NCI-H446 (cell line): ENCODE data around the gene ZBED5.

ENCODE experiments used
- DNase-seq, 2 experiments: peaks; one replicate each; lab custom pipeline; 2025; lab: John Stamatoyannopoulos, UW

The ZBED5 gene

GRCh38 chr11:10878408-10879214, 20.8 kb upstream of the ZBED5 start:
- DNase-seq = peak; percentile 49 to 79

- no peak for DNase-seq
Measured at GRCh38 chr11:10876158-10876557, 18.3 kb upstream of the ZBED5 start.

DNA sequence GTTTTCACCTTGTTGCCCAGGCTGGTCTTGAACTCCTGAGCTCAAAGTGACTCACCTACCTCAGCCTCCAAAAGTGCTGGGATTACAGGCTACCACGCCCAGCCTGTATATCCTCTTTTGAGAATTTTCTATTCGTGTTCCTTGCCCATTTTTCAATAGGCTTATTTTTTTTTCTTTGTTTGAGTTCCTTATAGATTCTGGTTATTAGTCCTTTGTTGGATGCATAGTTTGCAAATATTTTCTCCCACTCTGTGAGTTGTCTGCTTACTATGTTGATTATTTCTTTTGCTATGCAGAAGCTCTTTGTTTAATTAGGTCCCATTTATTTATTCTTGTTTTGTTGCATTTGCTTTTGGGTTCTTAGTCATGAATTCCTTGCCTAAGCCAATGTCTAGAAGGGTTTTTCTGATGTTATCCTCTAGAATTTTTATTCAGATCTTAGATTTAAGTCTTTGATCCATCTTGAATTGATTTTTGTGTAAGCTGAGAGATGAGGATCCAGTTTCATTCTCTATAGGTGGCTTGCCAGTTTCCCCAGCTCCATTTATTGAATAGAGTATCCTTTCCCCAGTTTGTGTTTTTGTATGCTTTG, 17.7 kb upstream of the ZBED5 start:
- no peak for DNase-seq

- DNase-seq = no peak
Measured at GRCh38 chr11:10872097-10872496, 14.2 kb upstream of the ZBED5 start.

- no peak for DNase-seq
Measured at GRCh38 chr11:10868352-10868751, 10.5 kb upstream of the ZBED5 start.

- DNase-seq = no peak
Measured at GRCh38 chr11:10866893-10867331, 9.1 kb upstream of the ZBED5 start.

GRCh38 chr11:10865837-10866270, 8.0 kb upstream of the ZBED5 start:
- DNase-seq = no peak

- no peak for DNase-seq
Measured at GRCh38 chr11:10864688-10865087, 6.8 kb upstream of the ZBED5 start.

DNA sequence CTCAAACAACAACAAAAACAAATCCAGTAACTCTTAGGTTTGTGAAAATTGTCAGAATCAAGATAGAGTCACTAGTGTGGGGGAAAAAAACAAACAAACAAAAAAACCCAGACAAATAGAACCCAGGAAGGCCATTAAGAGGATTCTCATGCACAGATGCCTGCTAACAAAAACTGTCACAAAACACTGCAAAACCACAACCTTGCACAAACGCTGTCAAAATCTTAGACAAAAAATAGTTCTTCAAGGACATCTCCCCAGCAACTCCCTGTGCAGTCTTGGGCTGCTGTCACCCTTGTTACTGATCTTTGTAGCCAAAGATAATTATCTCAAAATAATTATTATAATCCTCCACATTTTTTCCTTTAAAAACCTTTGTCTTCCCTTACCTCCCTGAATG, 4.6 kb upstream of the ZBED5 start:
- DNase-seq = no peak

DNA sequence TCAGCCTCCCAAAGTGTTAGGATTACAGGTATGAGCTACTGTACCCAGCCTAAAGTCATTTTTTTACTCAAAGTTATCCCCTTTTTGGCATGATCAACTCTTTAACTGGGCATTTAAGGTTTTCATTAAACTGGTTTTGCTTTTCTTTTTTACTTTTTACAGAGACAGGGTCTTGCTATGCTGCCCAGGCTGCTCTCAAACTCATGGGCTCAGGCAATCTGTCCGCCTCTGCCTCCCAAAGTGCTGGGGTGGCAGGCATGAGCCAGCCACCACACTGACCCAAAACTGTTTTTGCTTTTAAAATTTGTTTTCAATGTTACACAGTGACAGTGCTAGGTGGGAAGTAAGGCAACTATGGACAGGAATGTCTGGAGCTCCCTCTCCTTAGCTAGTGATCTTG, 3.9 kb upstream of the ZBED5 start:
- DNase-seq = no peak

- no peak for DNase-seq
Measured at GRCh38 chr11:10861047-10861446, 3.2 kb upstream of the ZBED5 start.

DNA sequence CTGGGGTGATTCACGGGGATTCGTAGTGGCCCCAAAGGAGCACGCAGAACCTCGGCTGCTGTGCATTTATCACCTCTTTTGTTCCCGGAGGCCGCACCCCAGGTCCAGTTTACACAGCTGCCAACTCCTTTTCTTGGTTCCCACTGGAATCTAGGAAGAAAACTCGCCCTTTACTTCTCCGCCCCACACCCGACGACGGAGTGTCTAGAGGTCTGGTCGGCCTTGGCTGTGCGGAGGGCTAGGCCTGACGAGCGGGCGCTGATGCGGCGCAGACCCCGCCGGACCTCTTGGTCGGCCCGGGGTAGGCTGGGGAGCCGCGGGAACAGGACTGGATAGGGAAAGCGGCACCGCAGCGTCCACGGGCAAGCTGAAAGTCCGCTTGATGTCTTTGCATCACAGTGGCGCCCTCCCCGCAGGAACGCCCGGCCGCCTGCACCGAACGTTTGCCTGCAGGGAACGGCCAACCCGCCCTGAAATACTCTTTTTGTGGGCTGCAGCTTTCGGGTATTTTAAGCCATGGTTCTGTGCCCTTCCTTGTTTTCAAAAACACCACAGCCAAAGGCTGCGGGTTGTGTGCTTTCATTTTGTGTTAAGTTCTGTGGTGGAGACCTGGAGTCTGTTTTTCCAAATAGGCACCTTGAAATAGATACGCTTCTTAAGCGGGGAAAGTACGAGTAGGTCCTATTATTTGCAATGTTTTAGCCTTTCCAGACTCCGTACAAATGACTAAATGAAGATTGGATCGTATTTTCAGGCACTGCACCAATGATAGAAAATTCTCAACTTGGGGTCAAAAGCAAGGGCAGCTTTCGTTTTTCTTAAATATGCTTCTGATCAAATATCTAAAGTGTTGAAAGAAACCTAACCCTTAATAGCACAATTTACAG, 829 bp upstream of the ZBED5 start:
- DNase-seq = peak; percentile 12 to 67

DNA sequence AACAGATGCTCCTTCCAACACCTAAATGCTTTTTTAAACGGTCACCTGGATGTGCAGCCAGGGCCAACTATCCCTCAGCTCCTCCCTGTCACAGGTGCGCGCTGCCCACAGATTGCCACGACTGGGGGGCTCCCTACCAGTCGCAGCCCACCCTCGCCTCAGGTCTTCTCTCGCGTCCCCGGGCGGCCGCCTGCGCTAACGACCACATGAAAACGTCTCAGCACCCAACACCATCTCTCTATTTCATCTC, 469 bp downstream of the ZBED5 start:
- DNase-seq = no peak

GRCh38 chr11:10856689-10857458, 979 bp downstream of the ZBED5 start:
- DNase-seq = no peak

DNA sequence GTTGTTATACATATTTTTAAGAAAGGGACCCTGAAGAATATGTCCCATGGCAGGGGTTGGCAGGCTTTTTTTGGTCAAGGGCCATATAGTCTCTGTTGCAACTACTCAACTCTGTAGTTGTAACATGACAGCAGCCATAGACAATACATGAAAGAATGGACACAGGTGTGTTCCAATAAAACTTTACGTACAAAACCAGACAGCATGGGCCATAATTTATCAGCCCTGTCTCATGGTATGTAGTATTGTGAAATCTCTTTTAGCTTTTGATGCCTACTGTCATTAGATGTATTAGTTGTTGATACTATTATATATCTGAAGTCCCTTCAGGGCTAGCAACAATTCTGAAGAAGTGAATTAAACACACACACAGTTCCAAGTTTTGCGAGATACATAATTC, 2.6 kb downstream of the ZBED5 start:
- no peak for DNase-seq

DNA sequence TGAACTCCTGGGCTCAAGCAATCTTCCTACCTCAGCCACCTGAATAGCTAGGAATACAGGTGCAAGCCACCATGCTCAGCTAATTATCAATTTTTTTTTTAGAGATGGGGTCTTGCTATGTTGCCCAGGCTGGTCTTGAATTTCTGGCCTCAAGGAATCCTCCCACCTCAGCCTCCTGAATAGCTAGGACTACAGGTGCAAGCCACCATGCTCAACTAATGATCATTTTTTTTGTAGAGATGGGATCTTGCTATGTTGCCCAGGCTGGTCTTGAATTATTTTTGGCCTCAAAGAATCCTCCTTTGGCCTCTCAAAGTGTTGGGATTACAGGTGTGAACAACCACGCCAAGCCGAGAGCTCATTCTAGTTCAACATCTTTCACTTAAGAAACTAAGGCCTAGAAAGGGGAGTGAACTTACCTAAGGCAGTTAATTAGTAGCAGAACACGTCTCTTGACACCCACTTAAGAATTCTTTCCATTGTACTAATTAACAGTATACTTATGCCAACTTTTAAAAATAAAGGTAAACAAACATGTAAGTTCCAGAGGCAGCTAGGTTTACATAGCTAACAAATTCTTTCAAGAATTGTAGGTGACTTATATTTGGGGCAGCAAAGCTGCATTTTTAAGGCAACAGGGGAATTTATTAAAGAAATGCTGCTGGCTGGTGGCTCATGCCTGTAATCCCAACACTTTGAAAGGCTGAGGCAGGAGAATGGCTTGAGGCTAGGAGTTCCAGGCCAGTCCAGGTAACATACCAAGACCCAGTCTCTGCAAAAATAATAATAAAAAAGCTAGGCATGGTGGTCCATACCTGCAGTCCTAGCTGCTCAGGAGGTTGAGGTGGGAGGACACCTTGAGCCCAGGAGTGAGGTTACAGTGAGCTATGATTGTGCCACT, 9.6 kb downstream of the ZBED5 start:
- no peak for DNase-seq

DNA sequence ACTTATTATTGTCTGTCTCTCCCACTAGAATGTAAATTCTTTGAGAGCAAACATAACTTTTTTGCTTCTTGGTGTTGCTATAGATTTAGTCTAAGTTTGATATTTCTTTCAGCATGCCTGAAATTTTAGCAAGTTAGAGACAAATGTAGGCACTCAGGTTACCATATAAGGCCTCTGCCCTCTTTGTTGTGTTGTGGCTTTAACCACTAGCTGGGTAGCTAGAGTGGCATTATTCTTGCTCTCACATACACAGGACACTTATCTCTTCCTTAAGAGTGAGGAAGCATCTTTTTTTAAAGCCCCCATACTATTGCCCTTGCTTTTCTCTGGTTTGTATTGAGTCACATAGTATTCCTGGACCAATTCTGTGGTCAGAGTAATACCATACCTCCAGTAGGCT, 11.2 kb downstream of the ZBED5 start:
- DNase-seq = no peak

- no peak for DNase-seq
Measured at GRCh38 chr11:10845589-10845988, 12.3 kb downstream of the ZBED5 start.

- no peak for DNase-seq
Measured at GRCh38 chr11:10844796-10845195, 13.1 kb downstream of the ZBED5 start.

GRCh38 chr11:10844356-10844755, 13.5 kb downstream of the ZBED5 start:
- DNase-seq = no peak

DNA sequence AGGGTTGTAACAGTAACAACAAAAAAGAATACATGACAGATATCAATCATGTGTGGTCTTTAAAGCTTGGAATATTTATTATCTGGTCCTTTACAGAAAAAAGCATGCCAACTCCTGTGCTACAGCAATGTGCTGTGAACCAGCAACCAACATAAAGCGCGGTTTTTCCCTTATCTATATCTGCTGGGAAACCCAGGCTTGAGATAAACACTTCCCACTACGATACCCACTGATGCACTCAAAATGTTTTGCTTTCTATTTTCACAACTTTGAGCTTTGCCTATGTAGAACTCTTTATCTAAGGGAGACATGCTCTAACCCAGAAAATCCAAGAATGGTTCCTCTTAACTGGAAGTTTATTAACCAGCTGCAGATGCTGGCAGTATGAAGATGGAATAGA, 19.0 kb downstream of the ZBED5 start:
- DNase-seq = no peak
